Measurements from ENCODE around the gene WFDC6.

WFDC6 gene

DNA sequence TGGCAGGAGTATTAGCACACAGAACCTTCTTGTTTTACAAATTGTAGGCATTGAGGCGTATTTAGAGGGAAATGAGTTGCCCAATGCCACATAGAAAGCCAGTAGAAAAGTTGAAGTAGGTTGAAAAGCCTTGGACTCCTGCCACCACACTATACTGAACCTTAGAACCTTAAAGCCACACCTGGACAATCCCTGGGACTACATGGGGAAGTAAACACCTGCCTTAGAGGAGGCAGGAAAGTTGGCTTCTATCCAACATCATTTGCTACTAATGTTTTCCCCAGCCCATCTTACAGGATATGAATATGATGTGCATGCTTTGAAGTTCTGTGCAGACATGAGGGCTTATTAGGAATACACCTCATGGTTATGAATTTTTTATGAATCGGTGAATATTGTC lies 13.2 kb upstream of the WFDC6 start:
- H3K9me3 ChIP-seq, result no peaks in the 10 kb centered on the region
- intact Hi-C loops (cut with DNase I; ENCODE audit: low total_unique reads), result no loop called here
- no peaks in the 10 kb centered on the region for H3K4me1 ChIP-seq
- TF ChIP-seq, protein P1, sequence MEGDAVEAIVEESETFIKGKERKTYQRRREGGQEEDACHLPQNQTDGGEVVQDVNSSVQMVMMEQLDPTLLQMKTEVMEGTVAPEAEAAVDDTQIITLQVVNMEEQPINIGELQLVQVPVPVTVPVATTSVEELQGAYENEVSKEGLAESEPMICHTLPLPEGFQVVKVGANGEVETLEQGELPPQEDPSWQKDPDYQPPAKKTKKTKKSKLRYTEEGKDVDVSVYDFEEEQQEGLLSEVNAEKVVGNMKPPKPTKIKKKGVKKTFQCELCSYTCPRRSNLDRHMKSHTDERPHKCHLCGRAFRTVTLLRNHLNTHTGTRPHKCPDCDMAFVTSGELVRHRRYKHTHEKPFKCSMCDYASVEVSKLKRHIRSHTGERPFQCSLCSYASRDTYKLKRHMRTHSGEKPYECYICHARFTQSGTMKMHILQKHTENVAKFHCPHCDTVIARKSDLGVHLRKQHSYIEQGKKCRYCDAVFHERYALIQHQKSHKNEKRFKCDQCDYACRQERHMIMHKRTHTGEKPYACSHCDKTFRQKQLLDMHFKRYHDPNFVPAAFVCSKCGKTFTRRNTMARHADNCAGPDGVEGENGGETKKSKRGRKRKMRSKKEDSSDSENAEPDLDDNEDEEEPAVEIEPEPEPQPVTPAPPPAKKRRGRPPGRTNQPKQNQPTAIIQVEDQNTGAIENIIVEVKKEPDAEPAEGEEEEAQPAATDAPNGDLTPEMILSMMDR (IDR thresholded peaks at IDR 0.05), result no peak
- no peak overlapping the region for H3K27ac ChIP-seq
- H3K36me3 ChIP-seq, result no peaks in the 10 kb centered on the region
- peaks cover 0 to 2% of the 10 kb centered on the region in 2 donors for H3K27me3 ChIP-seq
- H3K4me3 ChIP-seq, result no peak overlapping the region
- no peak for DNase-seq

DNA sequence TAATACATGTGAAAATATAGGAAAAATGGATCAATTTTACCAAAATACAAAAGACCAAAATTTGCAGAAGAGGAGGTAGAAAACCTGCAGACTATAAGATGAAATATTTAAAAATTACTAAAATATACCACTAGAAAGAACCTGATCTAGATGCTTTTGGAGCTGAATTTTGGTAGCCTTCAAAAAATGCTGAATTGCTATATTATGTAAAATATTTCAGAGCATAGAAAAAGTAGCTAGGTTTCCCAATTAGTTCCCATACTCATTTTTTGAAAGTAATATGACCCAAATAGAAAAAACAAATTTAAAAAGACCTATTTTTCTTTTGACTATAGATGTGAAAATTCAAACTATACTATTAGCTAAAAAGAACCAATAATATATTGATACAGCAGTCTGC lies 11.5 kb upstream of the WFDC6 start:
- TF ChIP-seq, protein P1 (IDR thresholded peaks at IDR 0.05), result no peak
- no peaks in the 10 kb centered on the region for H3K4me1 ChIP-seq
- H3K36me3 ChIP-seq, result no peaks in the 10 kb centered on the region
- no peaks in the 10 kb centered on the region for H3K9me3 ChIP-seq
- H3K27me3 ChIP-seq, result peaks cover 0 to 2% of the 10 kb centered on the region in 2 donors
- intact Hi-C loops (cut with DNase I; ENCODE audit: low total_unique reads), result no loop called here
- H3K27ac ChIP-seq, result no peak overlapping the region
- DNase-seq, result no peak
- no peak overlapping the region for H3K4me3 ChIP-seq

DNA sequence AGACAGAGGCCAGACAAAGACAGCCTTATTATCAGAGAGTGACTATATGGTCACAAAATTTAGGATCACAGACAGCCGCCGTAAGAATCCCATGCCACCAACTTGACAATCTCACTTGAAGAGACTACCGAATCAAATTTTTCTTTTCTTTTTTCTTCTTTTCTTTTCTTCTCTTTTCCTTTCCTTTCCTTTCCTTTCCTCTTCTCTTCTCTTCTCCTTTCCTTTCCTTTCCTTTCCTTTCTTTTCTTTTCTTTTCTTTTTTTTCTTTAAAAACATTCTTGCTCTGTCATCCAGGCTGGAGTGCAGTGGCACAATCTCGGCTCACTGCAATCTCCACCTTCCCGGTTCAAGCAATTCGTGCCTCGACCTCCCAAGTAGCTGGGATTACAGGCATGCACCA lies 9.1 kb upstream of the WFDC6 start:
- no peak overlapping the region for H3K27ac ChIP-seq
- no peaks in the 10 kb centered on the region for H3K36me3 ChIP-seq
- H3K4me1 ChIP-seq, result no peaks in the 10 kb centered on the region
- no peak overlapping the region for H3K4me3 ChIP-seq
- no peaks in the 10 kb centered on the region for H3K9me3 ChIP-seq
- H3K27me3 ChIP-seq, result peaks cover 0 to 2% of the 10 kb centered on the region in 2 donors
- DNase-seq, result no peak
- TF ChIP-seq, protein P1 (IDR thresholded peaks at IDR 0.05), result no peak
- intact Hi-C loops (cut with DNase I; ENCODE audit: low total_unique reads), result no loop called here

DNA sequence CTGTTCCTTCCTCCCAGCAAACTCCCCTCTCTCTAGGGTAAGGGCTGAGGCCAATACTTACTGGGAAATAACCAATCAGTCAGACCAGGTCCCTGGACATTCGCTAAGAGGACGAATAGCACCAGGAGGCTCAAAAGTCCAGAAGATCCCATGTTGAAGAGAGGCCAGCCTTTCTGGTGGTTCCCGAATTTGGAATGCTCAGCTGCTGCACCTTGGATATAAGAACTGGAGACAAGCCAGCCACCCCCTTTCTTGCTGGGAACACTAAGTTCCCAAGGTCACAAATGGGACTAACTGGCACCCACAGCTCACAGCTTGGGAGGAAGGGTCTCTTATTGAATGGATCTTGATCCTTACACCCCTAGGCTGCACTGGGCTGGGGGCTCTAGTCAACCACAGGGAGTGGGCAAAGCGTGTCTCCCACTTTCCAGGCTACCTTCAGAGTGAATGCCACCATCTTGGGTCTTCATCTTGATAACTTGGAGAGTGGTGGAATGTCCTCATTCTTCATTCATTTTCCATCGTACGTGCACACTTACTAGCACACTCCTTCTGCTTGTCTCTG lies 8.0 kb upstream of the WFDC6 start, which contains the start of gene EPPIN:
Gene EPPIN (minus strand): TSS at position 196 of the 565 bp plus-strand sequence. CDS start 44 bp downstream, at position 152.
- Histone ChIP-seq H3K4me1 (no peaks in the 10 kb centered on the region), H3K4me3 (no peak within 1 kb of the TSS), H3K36me3 (no peaks in the 10 kb centered on the region), H3K27me3 (peaks cover 0 to 6% of the 10 kb centered on the region in 2 donors), H3K27ac (no peak within 1 kb of the TSS), H3K9me3 (no peaks in the 10 kb centered on the region)
- TF ChIP-seq, protein P1 (IDR thresholded peaks at IDR 0.05), result no peak
- intact Hi-C loops (cut with DNase I; ENCODE audit: low total_unique reads), result no loop called here
- DNase-seq, result no peak

DNA sequence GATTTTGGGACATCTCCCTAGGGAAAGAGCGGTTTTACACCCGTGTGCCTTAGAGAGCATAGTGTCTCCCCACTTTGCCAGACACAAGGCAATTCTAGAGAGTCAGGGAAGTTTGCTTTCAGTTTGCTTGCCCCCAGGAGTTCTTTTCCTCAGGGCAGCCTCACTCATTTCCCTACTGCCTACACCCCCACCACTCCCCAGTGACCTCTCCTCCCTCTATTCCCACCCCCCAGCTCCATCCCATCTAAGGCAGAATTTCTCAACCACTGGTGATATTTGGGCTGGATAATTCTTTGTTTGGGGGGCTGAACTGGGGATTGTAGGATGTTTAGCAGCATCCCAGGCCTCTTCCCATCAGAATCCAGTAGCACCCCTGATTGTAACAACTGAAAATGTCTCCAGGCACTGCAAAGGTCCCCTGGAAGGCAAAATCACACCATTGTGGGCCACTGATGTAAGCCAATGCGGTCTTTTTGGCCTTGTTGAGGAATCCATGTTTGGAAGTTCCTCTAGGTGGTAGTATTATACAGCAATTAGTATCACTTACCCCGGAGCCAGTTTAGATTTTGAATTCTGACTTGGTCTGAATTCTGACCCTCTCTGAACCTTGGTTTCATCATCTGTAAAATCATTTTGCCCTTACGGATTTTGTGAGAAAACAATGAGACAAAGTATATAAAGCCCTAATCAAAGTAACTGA lies 6.6 kb upstream of the WFDC6 start:
- DNase-seq, result no peak

More for the DNA sequence above, 6.6 kb upstream of the WFDC6 start:
- TF ChIP-seq, protein P1 (IDR thresholded peaks at IDR 0.05), result peak in 1 of 2 experiments; percentile 17
- H3K4me3 ChIP-seq, result no peak overlapping the region
- no peaks in the 10 kb centered on the region for H3K36me3 ChIP-seq
- intact Hi-C loops (cut with DNase I; ENCODE audit: low total_unique reads), result no loop called here
- H3K4me1 ChIP-seq, result no peaks in the 10 kb centered on the region
- H3K27me3 ChIP-seq, result peaks cover 0 to 6% of the 10 kb centered on the region in 2 donors
- no peak overlapping the region for H3K27ac ChIP-seq
- H3K9me3 ChIP-seq, result no peaks in the 10 kb centered on the region
